B cell (primary cell): Measurements from ENCODE around the gene HMGN3.

Source experiments
- EZH2 ChIP-seq: IDR thresholded peaks from 2 replicates; pipeline ENCODE4 v1.6.1; 2012; ENCODE audit warnings: borderline replicate concordance, low read depth, mild to moderate bottlenecking, moderate library complexity, low read length; ENCODE audit not compliant: insufficient read depth, poor library complexity, severe bottlenecking
- TF ChIP-seq, protein P1 (sequence below): fragments of 200-600 bp; IDR thresholded peaks from one replicate; pipeline ENCODE4 v1.8.0; 2022; ENCODE audit warnings: antibody characterized with exemption, mild to moderate bottlenecking

DNA sequence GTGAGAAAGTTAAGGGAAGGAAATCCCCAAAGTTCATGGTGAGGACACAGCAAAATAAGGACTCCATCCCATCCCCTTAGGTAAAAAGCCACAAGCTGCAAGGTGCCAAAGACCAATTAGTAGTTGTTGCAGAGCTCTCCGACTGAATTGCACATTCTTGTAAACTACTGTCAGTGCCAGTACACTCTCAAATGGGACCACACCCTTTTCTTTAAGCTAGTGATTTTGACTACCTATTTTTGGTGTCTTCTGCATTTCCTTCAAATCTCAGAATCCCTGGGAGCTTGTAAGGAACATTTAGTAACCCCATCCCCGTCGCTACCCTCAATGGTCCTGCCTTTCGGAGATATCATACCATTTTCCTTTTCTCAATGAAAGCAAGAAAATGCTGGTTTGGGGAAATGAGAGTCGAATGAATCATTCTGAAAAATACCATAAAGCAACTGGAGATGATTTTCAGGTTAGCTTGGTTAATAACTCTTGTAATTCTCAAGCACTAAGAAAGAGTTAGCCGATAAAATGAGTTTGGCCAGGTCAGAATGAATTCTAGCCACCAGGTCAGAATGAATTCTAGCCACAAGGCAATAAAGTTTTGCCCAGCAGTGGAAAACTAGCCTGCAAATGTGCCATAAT lies 5.2 kb upstream of the HMGN3 start:
- TF ChIP-seq, protein P1, sequence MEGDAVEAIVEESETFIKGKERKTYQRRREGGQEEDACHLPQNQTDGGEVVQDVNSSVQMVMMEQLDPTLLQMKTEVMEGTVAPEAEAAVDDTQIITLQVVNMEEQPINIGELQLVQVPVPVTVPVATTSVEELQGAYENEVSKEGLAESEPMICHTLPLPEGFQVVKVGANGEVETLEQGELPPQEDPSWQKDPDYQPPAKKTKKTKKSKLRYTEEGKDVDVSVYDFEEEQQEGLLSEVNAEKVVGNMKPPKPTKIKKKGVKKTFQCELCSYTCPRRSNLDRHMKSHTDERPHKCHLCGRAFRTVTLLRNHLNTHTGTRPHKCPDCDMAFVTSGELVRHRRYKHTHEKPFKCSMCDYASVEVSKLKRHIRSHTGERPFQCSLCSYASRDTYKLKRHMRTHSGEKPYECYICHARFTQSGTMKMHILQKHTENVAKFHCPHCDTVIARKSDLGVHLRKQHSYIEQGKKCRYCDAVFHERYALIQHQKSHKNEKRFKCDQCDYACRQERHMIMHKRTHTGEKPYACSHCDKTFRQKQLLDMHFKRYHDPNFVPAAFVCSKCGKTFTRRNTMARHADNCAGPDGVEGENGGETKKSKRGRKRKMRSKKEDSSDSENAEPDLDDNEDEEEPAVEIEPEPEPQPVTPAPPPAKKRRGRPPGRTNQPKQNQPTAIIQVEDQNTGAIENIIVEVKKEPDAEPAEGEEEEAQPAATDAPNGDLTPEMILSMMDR, result no peak
- TF ChIP-seq EZH2, result no peak
